Hindlimb muscle (tissue), 1 donor: ENCODE measurements around the gene ELP1. TPM values are rescaled to one million over a fixed set of nuclear protein-coding genes. Genes with fewer than 3 reads are reported as not detected.
"Not testable (repeated sequence)": the region's sequence is repeated elsewhere in the genome, so short reads cannot be mapped to it uniquely, and the experiment has no call there.

Experiments used
- DNase-seq: peaks from one replicate; pipeline ENCODE4 v3.0.0-alpha.2; 2013
- polyA plus RNA-seq: library from polyadenylated mRNA; unstranded; fragments of 120-200 nt; gene quantifications from one replicate; pipeline ENCODE4 v1.2.1, GENCODE V29; 2013; ENCODE audit not compliant: insufficient read length

Gene ELP1
- polyA plus RNA-seq, 1 donor, result 32.9 TPM

DNA sequence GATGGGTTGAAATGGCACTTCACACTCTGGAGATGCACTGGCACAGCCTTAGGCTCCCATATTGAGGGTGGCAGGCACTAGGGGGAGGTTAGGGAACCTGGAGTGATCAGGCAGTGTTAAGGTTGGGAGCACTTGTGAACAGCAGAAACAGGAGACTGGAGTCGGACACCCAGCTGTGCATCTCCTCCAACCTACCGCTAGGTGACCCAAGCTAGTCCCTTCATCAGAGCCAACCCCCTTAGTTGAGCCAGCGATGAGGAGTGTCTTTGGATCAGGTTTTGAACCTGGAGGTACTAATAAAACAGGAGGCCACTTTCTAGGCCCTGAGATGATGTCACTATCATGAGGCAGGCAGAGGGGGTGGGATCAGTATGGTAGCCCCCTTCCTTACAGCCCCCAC is 79.8 kb downstream of the ELP1 start:
- no peak for DNase-seq

DNA sequence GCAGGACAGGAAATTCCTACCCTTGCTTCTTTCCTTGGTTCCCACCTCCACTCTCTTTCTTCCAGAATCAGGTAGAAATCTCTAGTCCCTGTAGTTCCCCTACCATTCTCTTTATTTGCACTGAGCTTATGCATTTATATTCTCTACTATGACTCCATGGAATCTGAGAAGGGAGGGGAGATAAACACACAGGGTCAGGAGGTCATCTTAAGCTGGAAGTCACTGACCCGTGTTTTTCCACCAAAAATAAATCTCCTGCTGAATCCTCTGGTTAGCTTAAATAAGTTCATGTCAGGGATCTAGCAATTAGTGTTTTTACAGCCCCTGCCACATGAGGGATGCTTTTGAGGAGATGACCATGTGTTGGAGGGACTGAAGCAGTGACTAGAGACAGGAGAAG is 81.8 kb downstream of the ELP1 start:
- DNase-seq, result no peak

DNA sequence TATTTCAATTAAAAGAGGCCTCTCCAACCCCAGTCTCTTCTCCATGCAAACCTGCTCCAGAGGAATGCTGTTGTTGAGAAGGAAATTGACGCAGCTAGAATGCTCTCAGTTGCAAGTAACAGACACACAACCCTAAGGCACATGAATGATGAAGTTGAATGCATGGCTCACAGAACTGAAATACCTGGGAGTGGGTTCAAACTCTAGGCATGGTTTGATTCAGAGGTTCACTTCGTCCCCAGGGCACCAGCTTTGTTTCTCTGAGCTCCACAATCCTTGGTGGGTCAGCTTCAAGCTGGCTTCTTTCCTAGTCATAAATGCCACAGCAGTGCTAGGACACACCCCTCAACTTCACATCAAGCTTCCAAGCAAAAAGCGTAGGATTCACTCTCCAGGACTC is 82.8 kb downstream of the ELP1 start:
- DNase-seq, result no peak

DNA sequence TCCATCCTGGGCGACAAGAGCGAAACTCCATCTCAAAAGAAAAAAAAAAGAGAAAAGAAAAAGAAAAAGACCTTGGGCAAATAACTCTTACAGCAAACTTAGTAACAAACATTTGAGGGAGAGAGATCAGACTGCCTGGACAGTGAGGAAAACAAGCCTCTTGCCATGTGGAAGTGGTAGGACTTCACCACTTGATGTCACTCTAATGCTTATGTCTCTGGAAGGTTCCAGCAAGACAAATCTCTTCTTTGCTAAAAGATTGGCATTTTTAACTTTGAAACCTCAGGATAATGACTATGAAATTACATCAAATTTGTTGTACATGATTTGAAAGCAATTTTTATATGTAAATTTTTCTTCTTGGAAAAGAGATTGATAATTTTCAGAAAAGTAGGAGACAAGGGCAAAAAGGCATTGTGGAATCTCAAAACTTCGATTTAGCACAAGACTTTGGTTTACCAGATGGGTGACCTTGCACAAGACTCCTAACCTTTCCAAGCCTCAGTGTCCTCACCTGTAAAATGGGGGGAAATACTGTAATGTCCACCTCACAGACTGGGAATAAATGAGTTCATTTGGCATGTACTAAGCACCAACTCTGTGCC is 83.5 kb downstream of the ELP1 start:
- DNase-seq, result no peak

DNA sequence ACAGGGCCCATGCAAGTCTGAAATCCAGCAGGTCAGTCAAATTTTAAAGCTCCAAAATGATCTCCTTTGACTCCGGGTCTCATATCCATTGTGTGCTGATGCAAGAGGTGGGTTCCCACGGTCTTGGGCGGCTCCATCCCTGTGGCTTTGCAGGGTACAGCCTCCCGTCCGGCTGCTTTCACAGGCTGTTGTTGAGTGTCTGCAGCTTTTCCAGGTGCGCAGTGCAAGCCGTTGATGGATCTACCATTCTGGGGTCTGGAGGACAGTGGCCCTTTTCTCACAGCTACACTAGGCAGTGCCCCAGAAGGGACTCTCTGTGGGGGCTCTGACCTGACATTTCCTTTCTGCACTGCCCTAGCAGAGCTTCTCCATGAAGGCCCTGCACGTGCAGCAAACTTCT is 85.6 kb downstream of the ELP1 start:
- DNase-seq, result not testable (repeated sequence)

DNA sequence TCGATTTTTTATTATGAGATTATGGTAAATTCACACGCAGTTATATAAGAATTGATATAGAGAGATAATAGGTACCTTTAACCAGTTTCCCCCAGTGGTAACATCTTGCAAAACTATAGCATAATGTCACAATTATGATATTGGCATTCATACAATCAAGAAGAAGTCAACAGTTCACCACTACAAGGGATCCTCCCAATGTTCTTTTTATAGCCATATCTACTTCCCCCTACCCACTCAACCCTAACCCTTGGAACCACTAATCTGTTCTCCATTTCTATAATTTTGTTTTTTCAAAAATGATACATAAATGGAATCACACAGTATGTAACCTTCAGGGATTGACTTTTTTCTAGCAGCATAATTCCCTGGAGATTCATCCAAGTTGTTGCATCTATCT is 88.0 kb downstream of the ELP1 start:
- no peak for DNase-seq

DNA sequence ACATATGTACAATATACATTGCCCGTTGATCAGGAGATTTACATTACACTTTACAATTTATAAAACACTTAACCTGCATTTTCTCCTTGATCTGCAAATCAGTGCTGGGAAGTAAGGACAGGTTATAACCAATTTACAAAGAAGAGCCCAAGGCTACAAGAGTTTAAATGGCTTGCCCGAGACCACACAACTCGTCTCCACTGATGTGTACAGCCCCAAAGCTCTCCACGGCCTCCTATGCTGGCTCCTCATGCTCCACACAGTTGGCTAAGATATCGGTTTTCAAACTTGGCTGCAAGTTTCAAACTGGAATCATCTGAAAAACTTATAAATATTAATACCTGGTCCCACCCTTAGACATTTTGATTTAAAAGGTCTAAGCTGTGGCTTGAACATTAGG is 88.4 kb downstream of the ELP1 start:
- DNase-seq, result no peak

DNA sequence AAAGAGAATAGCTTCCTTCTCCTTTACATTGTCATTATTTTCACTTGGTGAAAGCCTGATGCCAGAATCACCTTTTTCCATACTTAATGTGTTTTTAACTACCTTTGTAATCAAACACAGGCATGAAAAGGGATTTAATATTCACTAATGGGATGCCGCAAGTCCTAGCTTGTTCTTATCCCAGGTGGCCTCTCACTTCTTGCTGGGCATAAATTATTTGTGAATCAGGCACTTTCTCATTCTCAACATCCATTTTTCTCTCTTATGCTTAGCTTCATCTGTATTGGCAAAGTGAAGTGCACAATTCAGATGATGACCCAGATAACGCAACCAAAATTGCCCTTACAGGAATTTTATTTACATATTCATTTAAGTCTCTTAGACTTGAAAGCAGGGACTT is 89.1 kb downstream of the ELP1 start:
- no peak for DNase-seq

DNA sequence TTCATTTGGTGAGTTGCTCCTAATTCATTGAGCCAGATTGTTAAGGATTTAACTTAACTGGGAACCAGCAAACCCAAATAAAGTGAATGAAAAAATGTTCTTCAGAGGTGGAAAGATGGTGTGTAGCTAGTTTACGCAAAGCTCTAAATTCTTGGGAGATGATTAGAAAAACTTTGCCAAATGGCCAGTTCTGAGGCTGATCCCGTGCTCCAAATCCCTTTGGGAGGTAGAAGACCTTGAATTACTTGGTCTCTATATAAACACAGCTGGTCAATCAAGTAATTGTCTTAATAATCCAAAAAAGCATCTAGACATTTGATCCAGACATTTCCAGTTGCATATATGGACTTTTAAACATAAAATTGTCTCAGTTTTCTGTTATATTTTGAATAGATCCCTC is 89.5 kb downstream of the ELP1 start:
- peak; percentile 53 for DNase-seq

DNA sequence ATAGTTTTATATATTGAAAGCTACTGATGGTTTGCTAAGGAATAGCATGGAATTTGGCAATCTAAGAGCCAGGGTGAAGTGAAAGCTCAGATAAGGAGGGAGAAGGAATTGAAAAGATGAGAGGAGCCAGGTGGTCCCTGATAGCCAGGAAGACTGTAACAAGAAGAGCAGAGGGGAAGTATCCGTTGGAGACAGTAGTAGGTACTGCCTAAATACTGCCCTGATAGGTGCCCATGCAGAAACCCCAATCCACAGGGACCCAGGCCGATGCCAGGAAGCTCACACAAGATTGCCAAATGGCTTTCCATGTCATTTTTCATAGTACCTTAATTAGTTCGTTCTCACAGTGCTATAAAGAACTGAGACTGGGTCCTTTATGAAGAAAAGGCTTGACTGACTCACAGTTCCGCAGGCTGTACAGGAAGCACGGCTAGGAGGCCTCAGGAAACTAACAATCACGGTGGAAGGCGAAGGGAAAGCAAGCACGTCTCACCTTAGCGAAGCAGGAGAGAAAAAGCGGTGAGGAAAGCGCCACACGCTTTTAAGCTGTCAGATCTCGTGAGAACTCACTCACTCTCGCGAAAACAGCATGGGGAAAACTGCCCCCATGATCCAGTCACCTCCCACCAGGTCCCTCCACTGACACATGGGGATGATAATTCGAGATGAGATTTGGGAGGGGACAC is 91.2 kb downstream of the ELP1 start:
- DNase-seq, result no peak

DNA sequence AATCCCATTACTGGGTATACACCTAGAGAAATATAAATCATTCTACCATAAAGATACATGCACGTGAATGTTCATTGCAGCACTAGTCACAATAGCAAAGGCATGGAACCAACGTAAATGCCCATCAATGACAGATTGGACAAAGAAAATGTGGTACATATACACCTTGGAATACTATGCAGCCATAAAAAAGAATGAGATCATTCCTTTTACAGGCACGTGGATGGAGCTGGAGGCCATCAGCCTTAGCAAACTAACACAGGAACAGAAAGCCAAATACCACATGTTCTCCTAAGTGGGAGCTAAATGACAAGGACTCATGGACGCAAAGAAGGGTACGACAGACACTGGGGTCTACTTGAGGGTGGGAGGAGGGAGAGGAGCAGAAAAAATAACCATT is 94.4 kb downstream of the ELP1 start:
- DNase-seq, result not testable (repeated sequence)

DNA sequence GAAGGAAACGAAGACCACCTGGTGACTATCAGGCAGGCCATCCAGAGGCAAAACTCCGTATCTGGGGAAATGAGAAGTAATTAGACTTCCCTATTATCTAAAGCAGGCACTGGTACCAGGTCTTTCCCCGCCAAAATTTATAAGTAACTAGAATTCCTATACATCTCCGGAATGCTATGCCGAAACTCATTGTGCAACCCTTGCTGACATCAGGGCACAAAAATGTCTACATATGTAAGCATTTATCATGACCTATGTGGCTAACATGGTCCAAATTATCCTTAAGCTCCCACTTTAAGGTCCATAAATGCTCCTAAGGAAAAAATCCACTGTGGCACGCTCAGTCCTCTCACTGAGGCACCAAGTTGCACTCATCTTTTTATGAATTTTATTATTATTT is 95.9 kb downstream of the ELP1 start:
- no peak for DNase-seq

DNA sequence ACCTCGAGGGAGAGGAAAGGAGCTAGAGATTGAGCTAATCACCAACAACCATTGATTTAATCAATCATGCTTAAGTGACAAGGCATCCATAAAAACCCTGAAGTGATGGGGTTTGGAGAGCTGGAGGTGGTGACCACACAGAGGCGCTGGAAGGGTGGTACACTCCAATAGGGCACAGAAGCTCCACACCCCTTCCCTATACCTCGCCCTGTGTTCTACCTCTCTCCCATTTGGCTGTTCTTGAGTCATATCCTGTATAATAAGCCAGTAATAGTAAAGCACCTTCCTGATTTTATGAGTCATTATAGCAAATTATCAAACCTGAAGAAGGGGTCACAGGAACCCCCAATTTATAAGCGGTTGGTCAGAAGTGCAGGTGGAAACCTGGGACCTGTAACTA is 96.4 kb downstream of the ELP1 start:
- DNase-seq, result no peak

DNA sequence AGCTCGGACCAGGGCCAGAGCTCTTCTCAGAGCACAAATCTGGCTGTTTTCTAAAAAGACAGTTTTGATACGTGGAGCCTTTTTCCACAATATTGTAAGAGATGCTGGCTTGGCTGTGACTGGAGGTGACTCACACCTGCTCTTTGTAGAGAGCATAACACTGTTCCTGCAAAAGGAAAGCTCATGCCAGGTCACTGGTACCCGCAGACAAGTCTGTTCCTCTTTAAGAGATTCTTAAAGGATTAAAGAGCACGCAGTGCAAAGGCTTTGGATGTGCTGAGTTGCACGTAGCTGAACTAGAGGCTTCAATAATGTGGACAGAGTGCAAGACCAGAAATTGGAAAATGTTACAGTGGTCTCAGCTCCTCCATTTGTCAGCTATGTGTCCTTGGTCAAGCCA is 97.1 kb downstream of the ELP1 start:
- no peak for DNase-seq

DNA sequence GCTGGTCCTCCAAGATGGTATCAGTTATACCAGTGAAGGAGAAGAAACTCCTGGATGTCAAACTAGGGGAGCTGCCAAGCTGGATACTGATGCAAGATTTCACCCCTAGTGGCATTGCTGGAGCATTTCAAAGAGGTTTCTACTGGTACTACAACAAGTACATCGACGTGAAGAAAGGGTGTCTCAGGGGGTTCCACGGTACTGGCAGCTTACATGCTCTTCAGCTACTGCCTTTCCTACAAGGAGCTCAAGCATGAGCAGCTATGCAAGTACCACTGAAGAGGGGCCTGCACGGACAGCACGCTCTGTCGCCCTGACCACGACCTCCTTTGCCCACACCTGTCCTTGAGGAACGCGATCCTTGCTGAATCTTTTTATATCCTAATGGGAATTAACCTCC is 97.6 kb downstream of the ELP1 start:
- no peak for DNase-seq

DNA sequence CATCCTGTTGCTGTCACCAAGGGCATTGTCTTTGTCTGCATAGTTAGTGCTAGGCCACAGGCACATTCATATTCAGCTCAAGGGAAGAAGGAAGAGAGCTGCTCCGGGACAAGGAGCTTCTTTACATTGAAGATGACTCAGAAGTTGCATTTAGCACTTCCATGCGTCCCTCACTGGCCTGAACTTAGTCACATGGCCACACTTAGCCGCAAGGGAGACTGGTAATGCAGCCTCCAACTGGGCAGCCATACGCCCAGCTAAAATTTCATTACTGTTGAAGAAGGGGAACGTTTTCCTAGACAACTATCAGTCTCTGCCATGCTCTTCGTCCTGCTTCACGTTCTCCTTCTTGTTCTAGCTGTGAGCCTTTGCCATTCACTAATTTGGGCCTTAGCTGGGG is 98.1 kb downstream of the ELP1 start:
- DNase-seq, result no peak

DNA sequence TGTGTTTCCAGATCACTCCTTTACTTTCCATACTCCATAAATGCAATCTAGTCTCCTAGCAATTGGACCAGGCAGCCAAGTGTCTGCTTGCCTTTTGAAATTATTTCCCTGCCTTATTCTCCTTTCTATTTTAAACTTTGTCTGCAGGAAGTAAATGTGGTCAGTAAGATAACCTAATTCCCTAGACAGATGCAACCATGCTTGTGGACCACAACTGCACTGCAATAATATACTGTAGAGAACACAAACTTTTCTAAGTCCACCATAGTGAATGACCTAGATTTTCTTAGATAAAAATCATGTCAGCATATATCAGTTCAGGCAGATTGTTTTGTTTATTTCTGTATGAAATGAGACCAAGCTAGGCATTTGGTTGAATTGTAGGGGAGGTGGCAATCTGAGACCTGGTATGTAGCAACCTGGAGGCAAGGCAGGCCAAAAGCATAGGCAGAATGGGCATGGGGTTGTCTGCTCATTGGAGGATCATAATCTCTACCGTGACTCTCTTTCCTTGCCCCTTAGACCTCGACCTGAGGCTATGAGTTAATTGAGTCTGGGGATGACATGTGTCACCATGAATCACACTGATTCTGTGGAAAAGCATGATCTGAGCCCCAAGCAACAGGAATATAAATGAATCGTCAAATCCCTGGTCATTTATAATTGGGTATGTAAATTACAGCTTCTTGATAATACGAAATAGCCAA is 98.8 kb downstream of the ELP1 start:
- no peak for DNase-seq

DNA sequence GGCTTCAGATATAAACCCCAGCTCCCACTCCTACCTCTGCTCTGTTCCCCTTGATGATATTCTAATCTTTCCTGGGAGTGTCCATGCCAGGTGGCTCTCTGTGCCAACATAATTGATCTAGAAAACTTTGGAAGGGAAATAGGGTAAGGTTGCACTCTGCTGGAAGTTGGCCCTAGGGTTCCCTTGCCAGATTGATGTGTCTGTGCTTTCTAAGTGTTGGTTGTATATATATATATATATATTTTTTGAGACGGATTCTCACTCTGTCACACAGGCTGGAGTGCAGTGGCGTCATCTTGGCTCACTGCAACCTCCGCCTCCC is 101.8 kb downstream of the ELP1 start:
- no peak for DNase-seq

DNA sequence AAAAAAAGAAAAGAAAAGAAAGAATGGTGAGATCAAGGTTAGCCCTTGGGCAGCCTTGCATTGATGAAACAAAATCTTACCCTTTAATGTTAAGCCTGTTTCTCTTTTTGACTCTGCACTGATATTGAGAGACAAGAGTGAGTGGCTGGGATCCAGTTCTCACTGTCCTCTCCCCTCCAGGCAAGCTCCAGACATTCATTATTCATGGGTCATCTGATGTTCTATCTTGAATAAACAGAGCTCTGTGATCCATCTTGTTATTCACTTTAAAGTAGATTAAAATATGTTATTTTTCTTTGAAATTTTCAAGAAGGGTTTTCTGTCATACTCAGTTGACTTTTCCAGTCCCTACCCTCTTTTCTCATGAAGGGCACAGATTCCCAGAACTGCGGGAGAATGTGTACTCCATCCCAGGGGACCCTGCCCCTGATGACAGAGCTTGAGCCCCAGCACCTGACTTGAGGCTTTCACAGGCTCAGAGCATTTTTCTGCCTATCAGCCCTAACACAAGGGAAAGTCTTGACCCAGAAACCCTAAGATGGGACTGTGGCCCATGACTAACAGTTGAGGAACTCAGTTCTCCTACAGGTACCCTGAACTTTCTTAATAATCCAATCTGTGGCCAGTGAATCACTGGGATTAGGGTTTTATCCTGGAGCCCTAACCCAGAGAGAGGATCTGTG is 102.3 kb downstream of the ELP1 start:
- DNase-seq, result no peak

DNA sequence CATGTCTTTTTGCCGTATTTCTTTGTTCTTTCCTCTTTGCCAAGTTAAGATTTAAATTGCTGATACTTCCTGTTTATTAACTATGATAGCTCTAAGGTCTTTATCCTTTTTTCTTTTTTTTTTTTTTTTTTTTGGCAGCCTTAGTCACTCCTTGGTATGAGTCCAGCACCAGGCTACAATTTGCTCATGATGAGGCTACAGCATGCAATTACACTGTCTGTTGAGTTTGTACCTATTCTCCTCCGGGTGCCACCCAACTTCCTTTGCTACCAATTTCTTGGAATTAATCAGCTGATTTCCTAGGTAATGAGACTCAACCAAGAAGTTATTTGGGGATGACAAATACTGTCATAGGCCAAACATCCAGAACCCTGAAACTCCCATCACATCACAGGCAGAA is 103.7 kb downstream of the ELP1 start:
- DNase-seq, result no peak

DNA sequence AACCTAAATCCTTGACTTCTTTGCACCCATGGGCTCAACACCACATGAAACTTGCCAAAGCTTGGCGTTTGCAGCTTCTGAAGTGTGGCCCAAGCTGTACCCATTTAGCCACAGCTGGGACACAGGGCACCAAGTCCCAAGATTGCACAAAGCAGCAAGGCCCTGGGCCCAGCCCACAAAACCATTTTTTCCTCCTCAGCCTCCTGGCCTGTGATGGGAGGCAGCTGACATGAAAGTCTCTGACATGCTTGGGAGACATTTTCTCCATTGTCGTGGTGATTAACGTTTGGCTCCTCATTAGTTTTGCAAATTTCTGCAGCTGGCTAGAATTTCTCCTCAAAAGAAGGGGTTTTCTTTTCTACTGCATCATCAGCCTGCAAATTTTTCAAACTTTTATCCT is 110.1 kb downstream of the ELP1 start:
- no peak for DNase-seq
